HG02852 (cell line): ENCODE measurements around the gene PSTK.

Source experiments
- ATAC-seq: cut with Tn5 transposase; IDR thresholded peaks from one replicate; pipeline ENCODE4 v1.9.1; 2021; ENCODE audit warnings: mild to moderate bottlenecking, moderate library complexity; ENCODE audit not compliant: unreplicated experiment

Gene PSTK

DNA sequence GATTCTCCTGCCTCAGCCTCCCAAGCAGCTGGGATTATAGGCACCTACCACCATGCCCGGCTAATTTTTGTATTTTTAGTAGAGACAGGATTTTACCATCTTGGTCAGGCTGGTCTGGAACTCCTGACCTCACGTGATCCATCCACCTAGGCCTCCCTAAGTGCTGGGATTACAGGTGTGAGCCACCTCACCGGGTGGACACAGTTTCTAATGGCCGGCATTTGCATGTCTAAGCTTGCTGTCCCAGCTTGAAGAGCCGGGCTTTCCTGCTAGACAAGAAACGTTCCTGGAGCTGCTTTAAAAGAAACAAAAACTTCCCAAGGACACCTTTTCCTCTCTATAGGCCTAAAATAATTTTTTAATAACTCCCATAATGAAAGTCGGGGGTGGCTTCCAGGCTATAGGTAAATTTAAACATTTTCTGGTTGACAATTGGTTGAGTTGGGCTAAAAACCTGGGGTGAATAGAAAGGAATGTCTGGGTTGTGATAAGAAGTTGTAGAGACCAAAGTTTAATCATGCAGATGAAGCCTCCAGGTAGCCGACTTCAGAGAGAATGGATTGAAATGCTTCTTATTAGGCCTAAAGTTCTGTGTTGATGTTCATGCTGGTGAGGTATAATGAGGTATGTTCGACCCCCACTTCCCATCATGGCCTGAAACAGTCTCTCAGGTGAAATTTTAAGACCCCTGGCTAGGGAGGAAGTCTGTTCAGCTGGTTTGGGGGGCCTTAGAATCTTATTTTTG is 37.4 kb downstream of the PSTK start:
- ATAC-seq = no peak

- ATAC-seq = no peak
Observed at GRCh38 chr10:123018531-123018930, 38.3 kb downstream of the PSTK start.

DNA sequence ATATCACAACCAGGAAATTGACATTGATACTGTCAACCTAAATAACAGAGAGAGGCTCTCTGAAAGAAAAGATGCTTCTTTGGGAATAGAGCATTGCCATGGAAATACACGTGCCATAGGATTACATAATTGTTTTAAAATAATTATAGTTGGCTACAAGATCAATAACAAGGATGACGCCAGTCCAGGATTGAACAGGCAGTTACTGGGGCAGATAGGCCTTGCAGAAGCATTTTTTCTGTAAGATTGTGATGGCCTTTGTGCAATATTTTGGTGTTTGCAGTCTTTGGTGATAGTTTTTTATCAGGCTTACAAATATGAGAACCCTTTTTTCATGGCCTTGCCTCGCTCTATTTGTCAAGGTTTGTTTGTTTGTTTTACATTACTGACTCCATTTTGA is 39.1 kb downstream of the PSTK start:
- ATAC-seq = no peak

DNA sequence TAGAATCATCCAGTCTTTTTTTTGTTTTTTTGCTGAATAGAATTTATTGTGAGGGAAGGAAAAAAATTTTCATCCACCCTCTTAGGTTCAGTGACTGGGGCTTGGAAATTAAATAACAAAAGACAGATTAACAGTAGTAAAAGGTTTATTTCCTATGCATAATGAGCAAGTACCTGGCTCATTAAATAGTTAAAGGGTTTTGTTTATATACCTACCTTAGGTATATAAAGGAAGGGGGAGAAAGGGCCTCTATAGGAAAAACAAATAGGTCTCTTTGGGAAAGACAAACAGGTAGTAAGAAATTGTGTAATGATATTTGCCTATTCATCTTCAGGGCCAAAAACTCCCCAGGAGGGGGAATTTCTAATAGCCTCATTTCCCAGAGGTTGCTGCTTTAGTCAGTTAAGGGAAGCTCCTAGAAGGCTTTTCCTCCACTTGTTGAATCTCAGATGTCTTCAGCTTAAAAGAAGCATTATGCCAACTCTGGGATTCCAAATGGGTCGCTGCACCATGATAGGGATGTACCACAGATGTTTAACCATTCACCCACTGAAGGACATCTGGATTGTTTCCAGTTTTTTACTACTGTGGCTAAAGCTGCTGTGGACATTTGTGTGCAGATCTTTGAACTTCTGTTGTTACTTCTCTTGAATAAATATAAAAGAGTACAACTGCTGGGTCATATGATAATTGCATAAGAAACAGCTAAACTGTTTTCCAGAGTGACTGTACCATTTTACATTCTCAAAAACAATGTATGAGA is 39.9 kb downstream of the PSTK start:
- no peak for ATAC-seq

- ATAC-seq = no peak
Observed at GRCh38 chr10:123021517-123021916, 41.3 kb downstream of the PSTK start.

GRCh38 chr10:123024540-123024939 is 44.3 kb downstream of the PSTK start:
- ATAC-seq = no peak

DNA sequence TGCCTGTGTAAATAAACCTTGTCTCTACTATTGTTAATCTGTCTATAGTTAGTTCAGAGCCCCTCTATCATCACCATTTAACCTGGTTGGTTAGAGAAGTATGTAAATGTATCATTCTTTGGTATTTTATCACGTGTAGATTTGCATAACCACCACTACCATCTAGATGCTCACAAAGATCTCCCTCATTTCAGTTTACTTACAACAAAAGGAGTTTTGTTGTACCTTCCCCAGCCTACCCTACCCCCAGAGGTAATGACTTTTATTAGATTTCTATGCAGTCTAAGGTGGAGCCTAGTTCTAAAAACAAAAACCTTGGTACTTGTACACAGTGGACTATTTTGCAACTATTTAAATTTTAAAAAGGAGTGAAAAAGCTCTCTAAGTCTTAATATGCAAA is 46.1 kb downstream of the PSTK start:
- no peak for ATAC-seq

DNA sequence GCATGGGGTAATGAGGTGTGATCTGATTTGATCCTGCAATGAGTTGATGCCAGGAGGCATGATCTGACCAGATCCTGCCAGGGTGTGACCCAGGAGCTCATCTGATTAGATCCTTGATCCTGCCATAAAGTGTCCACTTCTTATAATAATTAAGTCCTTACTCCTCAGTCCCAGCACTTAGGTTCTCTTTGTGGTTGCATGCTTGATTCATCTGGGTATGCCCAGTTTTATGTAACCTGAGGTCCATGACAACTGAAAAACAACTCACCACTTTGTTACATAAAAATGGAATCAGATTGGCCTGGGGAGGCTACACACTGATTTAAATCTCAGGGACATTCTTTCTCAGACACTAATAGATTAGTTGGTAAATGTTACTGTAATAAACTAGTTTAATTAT is 47.7 kb downstream of the PSTK start:
- ATAC-seq = no peak

DNA sequence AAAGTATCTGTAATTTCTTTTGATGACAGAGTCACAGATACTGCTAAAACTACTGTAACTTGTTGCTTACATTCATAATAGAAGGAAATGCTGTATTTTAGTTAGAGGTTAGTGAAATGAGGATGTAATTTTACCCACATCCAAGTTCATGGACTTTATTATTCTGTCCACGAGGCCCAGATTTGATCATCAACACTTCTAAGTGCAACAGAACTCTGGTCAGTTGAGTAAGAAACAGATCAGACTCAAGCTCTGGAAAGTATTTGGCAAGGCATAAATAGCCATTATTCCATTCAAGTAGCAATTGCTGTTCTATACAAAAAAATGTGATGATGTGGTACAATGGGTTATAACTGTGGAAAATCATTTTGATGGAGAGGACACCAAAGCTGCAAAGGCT is 50.9 kb downstream of the PSTK start:
- no peak for ATAC-seq

- ATAC-seq = no peak
Observed at GRCh38 chr10:123034332-123034731, 54.1 kb downstream of the PSTK start.

DNA sequence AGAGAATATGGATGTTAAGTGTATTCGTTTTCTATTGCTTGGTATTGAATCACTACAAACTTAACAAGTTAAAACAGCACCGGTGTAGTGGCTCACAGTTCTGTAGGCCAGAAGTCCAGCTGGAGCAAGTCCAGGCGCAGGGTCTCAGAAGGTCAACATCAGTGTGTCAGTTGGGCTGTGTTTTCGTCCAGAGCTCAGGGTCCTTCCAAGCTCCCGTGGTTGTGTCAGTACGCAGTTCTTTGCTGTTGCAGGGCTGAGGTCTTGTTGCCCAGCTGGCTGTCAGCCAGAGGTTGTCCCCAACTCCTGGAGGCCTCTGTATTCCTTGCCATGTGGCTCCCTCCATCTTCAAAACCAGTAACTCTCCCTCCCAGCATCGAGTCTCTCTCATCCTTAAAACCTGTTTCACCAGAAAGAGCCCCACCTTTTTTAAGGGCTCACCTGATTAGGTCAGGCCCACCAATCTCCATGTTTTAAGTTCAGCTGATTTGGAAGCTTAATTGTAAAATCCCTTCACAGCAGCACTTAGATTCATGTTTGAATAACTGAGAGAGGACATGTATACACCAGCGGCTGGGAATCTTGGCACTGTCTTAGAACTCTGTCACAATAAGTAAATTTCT is 55.4 kb downstream of the PSTK start:
- ATAC-seq = no peak

GRCh38 chr10:123038782-123039631 is 58.8 kb downstream of the PSTK start:
- ATAC-seq = no peak

GRCh38 chr10:123039632-123039930 is 59.4 kb downstream of the PSTK start:
- ATAC-seq = no peak
